K562 (cell line): ENCODE results near the gene FBXW11. TPM values are rescaled to one million over a fixed set of nuclear protein-coding genes. Genes with fewer than 3 reads are reported as not detected.

Experiments
- ATAC-seq: fragments of 200-7000 bp; cut with Tn5 transposase; 3 replicates; pipeline ENCODE4 v1.9.1; 2020; ENCODE audit warnings: moderate library complexity
- BruUV-seq: library from RNA; stranded (reverse); fragments of 400-500 nt; replicated peaks from 2 replicates; lab custom pipeline; 2021; lab: Mats Ljungman, UMichigan
- CTCF ChIA-PET: fragments of 300-600 bp; formaldehyde crosslinking; extraction: SDS; loops from one replicate; lab custom pipeline; 2021; ENCODE audit warnings: low intra/inter-chr PET ratio; lab: Yijun Ruan, JAX
- POLR2A ChIA-PET: fragments of 300-600, 350-650 bp; sonication (Branson Sonifier 250); formaldehyde crosslinking; extraction: SDS; loops from one replicate; lab custom pipeline; 2021; ENCODE audit warnings: antibody characterized with exemption, inconsistent platforms; lab: Yijun Ruan, JAX
- DNase-seq, 4 experiments: peaks; one replicate each; pipeline versions ENCODE4 v3.0.0 to v3.0.0-alpha.2; 2011 to 2018; ENCODE audit warnings: low spot score in 3 of 4, mixed read lengths in 3 of 4; ENCODE audit errors: extremely low read depth in 1 of 4
- FAIRE-seq: peaks from 2 replicates; lab custom pipeline; 2011; peaks lifted over from hg19 to GRCh38; lab: Jason Lieb, UNC
- H2AFZ ChIP-seq: 2 replicates; pipeline ENCODE4 v1.6.0; 2011; ENCODE audit warnings: low read depth, low read length, control low read depth, inconsistent platforms
- H3K27ac ChIP-seq: fragments of 200-600 bp; 3 replicates; pipeline ENCODE4 v1.8.0; 2011; ENCODE audit warnings: low read depth, mild to moderate bottlenecking, control low read depth, inconsistent platforms, low read length, moderate library complexity, mixed read lengths; ENCODE audit errors: extremely low read depth
- H3K27me3 ChIP-seq, 2 experiments: fragments of 300-600 bp in 1 of 2; 2 replicates in 1 of 2; 3 replicates in 1 of 2; pipeline versions ENCODE4 v1.6.0 to v1.8.0; 2011; ENCODE audit warnings: inconsistent platforms in 2 of 2, low read length in 2 of 2, mild to moderate bottlenecking in 1 of 2, mixed read lengths in 1 of 2, moderate library complexity in 1 of 2; ENCODE audit not compliant: control insufficient read depth in 2 of 2, insufficient read depth in 2 of 2
- H3K36me3 ChIP-seq: fragments of 300-600 bp; 3 replicates; pipeline ENCODE4 v1.8.0; 2011; ENCODE audit warnings: mild to moderate bottlenecking, low read length, inconsistent platforms; ENCODE audit not compliant: control insufficient read depth, insufficient read depth
- H3K4me1 ChIP-seq, 2 experiments: fragments of 200-600 bp in 1 of 2; replicated peaks in 1 of 2; 2 replicates in 1 of 2; 3 replicates in 1 of 2; pipeline versions ENCODE4 v1.5.1 to v1.8.0; 2011; ENCODE audit warnings: inconsistent platforms in 2 of 2, low read length in 2 of 2, mild to moderate bottlenecking in 1 of 2, mixed read lengths in 1 of 2, moderate library complexity in 1 of 2; ENCODE audit not compliant: control insufficient read depth in 2 of 2, insufficient read depth in 2 of 2
- H3K4me2 ChIP-seq: 2 replicates; pipeline ENCODE4 v1.6.1; 2011; ENCODE audit warnings: low read length, control low read depth, inconsistent platforms, mixed read lengths; ENCODE audit not compliant: insufficient read depth
- H3K4me3 ChIP-seq: fragments of 200-600 bp; sonication (generic), shearing (Covaris generic); 2 replicates; pipeline ENCODE4 v1.5.1; 2016; ENCODE audit warnings: control low read depth, inconsistent platforms
- H3K79me2 ChIP-seq: fragments of 200-600 bp; 3 replicates; pipeline ENCODE4 v1.8.0; 2011; ENCODE audit warnings: low read length, inconsistent platforms; ENCODE audit not compliant: control insufficient read depth, insufficient read depth
- H3K9ac ChIP-seq, 2 experiments: 2 replicates each; pipeline versions ENCODE4 v1.6.0 to v1.6.1; 2011; ENCODE audit warnings: low read depth in 2 of 2, low read length in 2 of 2, control low read depth in 1 of 2, inconsistent platforms in 1 of 2, mild to moderate bottlenecking in 1 of 2, mixed read lengths in 1 of 2; ENCODE audit not compliant: insufficient read depth in 1 of 2
- H3K9me1 ChIP-seq: one replicate; pipeline ENCODE4 v1.6.0; 2011; ENCODE audit warnings: inconsistent platforms, mild to moderate bottlenecking, low read length, moderate library complexity; ENCODE audit not compliant: control insufficient read depth, insufficient read depth
- H3K9me3 ChIP-seq: replicated peaks from 2 replicates; pipeline ENCODE4 v1.5.1; 2011; ENCODE audit warnings: low read depth, low read length, inconsistent platforms; ENCODE audit not compliant: control insufficient read depth, insufficient read depth
- H4K20me1 ChIP-seq: replicated peaks from 2 replicates; pipeline ENCODE4 v1.6.1; 2011; ENCODE audit warnings: low read length, inconsistent platforms, mixed read lengths; ENCODE audit not compliant: control insufficient read depth, insufficient read depth
- ETV6 ChIP-seq, 3 experiments: fragments of 150-350 bp in 1 of 3; sonication (generic) in 1 of 3; formaldehyde crosslinking in 1 of 3; IDR thresholded peaks; 2 replicates each; pipeline versions ENCODE4 v1.6.1 to v1.8.0; 2014 to 2022; ENCODE audit warnings: borderline replicate concordance in 2 of 3, low read depth in 2 of 3, antibody characterized with exemption in 1 of 3, low read length in 1 of 3, mild to moderate bottlenecking in 1 of 3, missing genetic modification reagents in 1 of 3
- EWSR1 ChIP-seq: fragments of 450-650 bp; IDR thresholded peaks from 2 replicates; pipeline ENCODE4 v1.6.1; 2018; ENCODE audit warnings: borderline replicate concordance, mild to moderate bottlenecking, low read depth, moderate library complexity; ENCODE audit not compliant: partially characterized antibody
- HMGN3 ChIP-seq: IDR thresholded peaks from 2 replicates; pipeline ENCODE4 v1.6.1; 2011; ENCODE audit warnings: borderline replicate concordance, low read depth, mild to moderate bottlenecking, mixed read lengths, low read length; ENCODE audit not compliant: insufficient read length; ENCODE audit errors: extremely low read depth
- HMGXB4 ChIP-seq: sonication (generic); formaldehyde crosslinking; IDR thresholded peaks from 2 replicates; pipeline ENCODE4 v1.8.1; 2023; ENCODE audit warnings: mild to moderate bottlenecking, missing genetic modification reagents
- HOXB6 ChIP-seq: fragments of 250-450 bp; sonication (Bioruptor Pico); IDR thresholded peaks from 2 replicates; pipeline ENCODE4 v1.5.1; 2022; ENCODE audit warnings: mild to moderate bottlenecking, borderline replicate concordance
- ILF3 ChIP-seq: fragments of 450-650 bp; IDR thresholded peaks from 2 replicates; pipeline ENCODE4 v1.6.1; 2018; ENCODE audit warnings: antibody characterized with exemption, mild to moderate bottlenecking, moderate library complexity, borderline replicate concordance
- MCM3 ChIP-seq: fragments of 450-650 bp; IDR thresholded peaks from 2 replicates; pipeline ENCODE4 v1.6.1; 2016
- NR4A1 ChIP-seq, 2 experiments: fragments of 250-450 bp in 1 of 2; fragments of 450-650 bp in 1 of 2; sonication (Bioruptor Pico) in 1 of 2; IDR thresholded peaks; 2 replicates each; pipeline versions ENCODE4 v1.4.0 to v1.6.1; 2016 to 2020; ENCODE audit warnings: mild to moderate bottlenecking in 2 of 2, missing compliant biosample characterization in 1 of 2, missing genetic modification characterization in 1 of 2, moderate library complexity in 1 of 2
- PHB2 ChIP-seq: fragments of 450-650 bp; IDR thresholded peaks from 2 replicates; pipeline ENCODE4 v1.6.1; 2017; ENCODE audit warnings: low read depth
- TAL1 ChIP-seq: fragments of 450-650 bp; IDR thresholded peaks from 2 replicates; pipeline ENCODE4 v1.6.1; 2016; ENCODE audit warnings: mild to moderate bottlenecking
- TEAD2 ChIP-seq: fragments of 450-650 bp; IDR thresholded peaks from 2 replicates; pipeline ENCODE4 v1.6.1; 2016; ENCODE audit warnings: missing genetic modification characterization, control low read depth, missing compliant biosample characterization
- THRAP3 ChIP-seq: fragments of 450-650 bp; IDR thresholded peaks from 2 replicates; pipeline ENCODE4 v1.6.1; 2016; ENCODE audit warnings: mild to moderate bottlenecking, inconsistent platforms, borderline replicate concordance
- WGBS: fragments of 100-300 bp; shearing (Covaris generic); methylation state at CpG from one replicate; pipeline ENCODE4 v1.1.6; 2016; ENCODE audit warnings: low coverage, mixed read lengths; ENCODE audit not compliant: insufficient coverage; ENCODE audit errors: missing lambda C conversion rate; 5-methylcytosine and 5-hydroxymethylcytosine counted together
- in situ Hi-C: fragments of 300-500 bp; cut with MboI; formaldehyde crosslinking; loops from 4 replicates; pipeline ENCODE4 v1.15.0; 2018; ENCODE audit warnings: inconsistent platforms, mixed read lengths
- intact Hi-C: fragments of 100-400 bp; cut with micrococcal nuclease; formaldehyde crosslinking; loops from 2 replicates; pipeline ENCODE4 v1.14.2; 2022
- polyA plus RNA-seq, 8 experiments: library from polyadenylated mRNA; depleted of rRNA in 4 of 8; stranded (reverse) in 5 of 8; unstranded in 3 of 8; fragments of >200 nt; fragmentation: Nextera tagmentation in 2 of 8; fragmentation: Illumina TruSeq in 1 of 8; extraction: Ambion mirVana in 2 of 8; extraction: Trizol in 1 of 8; gene quantifications; 2 replicates each; pipeline versions ENCODE4 v1.2.1 to v1.2.3, GENCODE V29; 2011 to 2014; ENCODE audit warnings: inconsistent platforms in 1 of 8, missing spikeins in 1 of 8
- total RNA-seq, 7 experiments: library from RNA; depleted of rRNA in 6 of 7; stranded (reverse); fragments of >200 nt in 6 of 7; fragmentation: Illumina TruSeq in 2 of 7; extraction: Trizol in 2 of 7; gene quantifications; 2 replicates each; pipeline versions ENCODE4 v1.2.1 to v1.2.3, GENCODE V29; 2011 to 2021; ENCODE audit warnings: low replicate concordance in 1 of 7

The FBXW11 gene
- total and polyA plus RNA-seq, 9 of the 15 experiments (the other 6 are each of a cell fraction or from before 2014, with no cell fraction given), result 3.0 to 28.6 (median 23.6) TPM

- Histone ChIP-seq H3K9ac (no peak overlapping the region), H3K27ac (no peak overlapping the region), H4K20me1 (no peaks in the 10 kb centered on the region), H3K9me1 (no peaks in the 10 kb centered on the region), H3K9me3 (no peaks in the 10 kb centered on the region; the same call in 1 of the 2 replicates), H3K4me2 (no peak overlapping the region), H3K4me3 (no peak overlapping the region), H2AFZ (no peak overlapping the region), H3K36me3 (no peaks in the 10 kb centered on the region), H3K4me1 (no peaks in the 10 kb centered on the region), H3K27me3 (peaks cover 0 to 4% of the 10 kb centered on the region in 2 experiments; a peak in 2 of 5 replicates), H3K79me2 (no peaks in the 10 kb centered on the region)
- POLR2A ChIA-PET, result no interaction called here
- in situ Hi-C loops (loop anchor here (10.0 kb wide), 1 partner anchor 620 kb away; the partner anchor contains the start of gene FGF18), intact Hi-C loops (no loop called here)
- DNase-seq (no peak), FAIRE-seq (no peak), ATAC-seq (no peak; the same call in 2 of the 3 replicates)
- BruUV-seq, result no TSS peak
- no peak for TF ChIP-seq HOXB6 (CRISPR knock-in tag)
- TF ChIP-seq THRAP3, result no peak
- TF ChIP-seq TAL1, result no peak
- TF ChIP-seq HMGXB4 (CRISPR knock-in tag), result no peak
- no peak for TF ChIP-seq ILF3
- TF ChIP-seq TEAD2 (tag), result no peak
- TF ChIP-seq PHB2, result no peak
- TF ChIP-seq HMGN3, result no peak
- TF ChIP-seq MCM3, result no peak
- no peak for TF ChIP-seq EWSR1
- no peak for TF ChIP-seq NR4A1 (CRISPR knock-in tag; IDR thresholded peaks at IDR 0.05)
- no peak for TF ChIP-seq NR4A1 (tag; IDR thresholded peaks at IDR 0.05)
- no peak for TF ChIP-seq ETV6 (IDR thresholded peaks at IDR 0.05; ENCODE audit: borderline replicate concordance in 1 of 2, low read depth in 2 of 2, low read length in 1 of 2)
- no peak for TF ChIP-seq ETV6 (CRISPR knock-in tag; IDR thresholded peaks at IDR 0.05; ENCODE audit: borderline replicate concordance)
- CTCF ChIA-PET, result no interaction called here
- WGBS, result 3% methylated on average over 2 of the region's 2 CpGs
Observed at GRCh38 chr5:172035049-172035448, 28.6 kb upstream of the FBXW11 start.
